Body of pancreas (tissue), 4 donors: ENCODE data around the gene TBPL2.

Experiments
- CTCF ChIP-seq, 7 experiments: fragments of 450-650 bp in 4 of 7; fragments of 200-600 bp in 3 of 7; sonication (generic) in 3 of 7; IDR thresholded peaks; one replicate each; pipeline ENCODE4 v1.5.1; 2016 to 2019; ENCODE audit warnings: antibody characterized with exemption in 7 of 7
- POLR2A ChIP-seq, 3 donors: fragments of 450-650 bp; IDR thresholded peaks; one replicate each; pipeline ENCODE4 v1.6.1; 2016; ENCODE audit warnings: antibody characterized with exemption in 3 of 3, mild to moderate bottlenecking in 2 of 3

- no peak for TF ChIP-seq CTCF (IDR thresholded peaks at IDR 0.05)
- no peak for TF ChIP-seq POLR2A (IDR thresholded peaks at IDR 0.05)
Measured at GRCh38 chr14:55373784-55374705, 66.4 kb downstream of the TBPL2 start.
